ENCODE data around the gene ZNF135. TPM values are rescaled to one million over a fixed set of nuclear protein-coding genes. Genes with fewer than 3 reads are reported as not detected.

The ZNF135 gene
- total and polyA plus RNA-seq, 5 experiments from 2014 or later, result 0.79 to 15.4 (median 4.3) TPM

- ATAC-seq, result no peak
- POLR2A ChIA-PET, result no interaction called here
Measured at GRCh38 chr19:58052256-58052655, 6.8 kb upstream of the ZNF135 start.

GRCh38 chr19:58053480-58054156, 5.5 kb upstream of the ZNF135 start:
- Mint-ChIP-seq H3K36me3 (peaks cover 20 to 41% (median 40%) of the 10 kb centered on the region in 3 donors), H3K27ac (no peak overlapping the region), H3K27me3 (peaks cover 8 to 25% (median 20%) of the 10 kb centered on the region in 5 donors), H3K4me3 (no peak overlapping the region), H3K4me1 (peaks cover under 1 to 5% (median 4%) of the 10 kb centered on the region in 4 donors), H3K9me3 (peaks cover 0 to 88% (median 43%) of the 10 kb centered on the region in 9 donors)
- no peak for ATAC-seq
- POLR2A ChIA-PET, result no interaction called here
- peak in 1 of 10 donors; percentile 48 for DNase-seq

More at GRCh38 chr19:58052256-58052655, 6.8 kb upstream of the ZNF135 start:
- Mint-ChIP-seq H3K27ac (no peak overlapping the region), H3K4me1 (peaks cover 0 to 4% (median 3%) of the 10 kb centered on the region in 4 donors), H3K36me3 (peaks cover 14 to 44% (median 33%) of the 10 kb centered on the region in 3 donors), H3K27me3 (peaks cover 6 to 23% (median 22%) of the 10 kb centered on the region in 5 donors), H3K9me3 (peaks cover 0 to 90% (median 44%) of the 10 kb centered on the region in 9 donors), H3K4me3 (no peak overlapping the region)
- no peak for DNase-seq

GRCh38 chr19:58054901-58055874, 3.9 kb upstream of the ZNF135 start:
- POLR2A ChIA-PET, result no interaction called here
- no peak overlapping the region for H3K27ac Mint-ChIP-seq
- H3K27me3 Mint-ChIP-seq, result peaks cover 5 to 30% (median 17%) of the 10 kb centered on the region in 5 donors
- peak in 1 of 10 donors; percentile 56 for DNase-seq
- H3K4me3 Mint-ChIP-seq, result peak overlapping the region in 6 of 10 donors; percentile 30 to 58 (median 41)
- H3K36me3 Mint-ChIP-seq, result peaks cover 21 to 45% (median 32%) of the 10 kb centered on the region in 3 donors
- H3K9me3 Mint-ChIP-seq, result peaks cover 0 to 88% (median 40%) of the 10 kb centered on the region in 9 donors
- no peak for ATAC-seq
- peaks cover 6 to 12% (median 9%) of the 10 kb centered on the region in 4 donors for H3K4me1 Mint-ChIP-seq

- DNase-seq, result peak in 1 of 10 donors; percentile 30
- peaks cover 22 to 47% (median 25%) of the 10 kb centered on the region in 3 donors for H3K36me3 Mint-ChIP-seq
- H3K27ac Mint-ChIP-seq, result no peak overlapping the region
- POLR2A ChIA-PET, result interaction anchor here (0.8 kb wide), 1 partner anchor 378 kb away, joined by 5 read pairs; no protein-coding TSS in a partner anchor
- H3K4me3 Mint-ChIP-seq, result peak overlapping the region in 3 of 10 donors; percentile 14 to 41 (median 27)
- H3K27me3 Mint-ChIP-seq, result peaks cover 5 to 30% (median 17%) of the 10 kb centered on the region in 5 donors
- peaks cover 6 to 12% (median 9%) of the 10 kb centered on the region in 4 donors for H3K4me1 Mint-ChIP-seq
- H3K9me3 Mint-ChIP-seq, result peaks cover 0 to 89% (median 37%) of the 10 kb centered on the region in 9 donors
- ATAC-seq, result no peak
Measured at GRCh38 chr19:58056261-58056660, 2.8 kb upstream of the ZNF135 start.

- peaks cover 5 to 30% (median 17%) of the 10 kb centered on the region in 5 donors for H3K27me3 Mint-ChIP-seq
- no peak overlapping the region for H3K27ac Mint-ChIP-seq
- peaks cover 6 to 12% (median 8%) of the 10 kb centered on the region in 4 donors for H3K4me1 Mint-ChIP-seq
- peaks cover 20 to 46% (median 25%) of the 10 kb centered on the region in 3 donors for H3K36me3 Mint-ChIP-seq
- ATAC-seq, result no peak
- H3K9me3 Mint-ChIP-seq, result peaks cover 0 to 89% (median 33%) of the 10 kb centered on the region in 9 donors
- DNase-seq, result peak in 1 of 10 donors; percentile 34
- H3K4me3 Mint-ChIP-seq, result peak overlapping the region in 1 of 10 donors; percentile 26
- POLR2A ChIA-PET, result interaction anchor here (0.6 to 0.8 kb wide), 3 partner anchors 136 to 384 kb away, joined by 3 to 5 read pairs (median 5); no protein-coding TSS in a partner anchor
Measured at GRCh38 chr19:58056861-58057260, 2.2 kb upstream of the ZNF135 start.

GRCh38 chr19:58058467-58058866, 615 bp upstream of the ZNF135 start:
- Mint-ChIP-seq H3K4me3 (peak overlapping the region in 8 of 10 donors; percentile 77 to 91 (median 86)), H3K36me3 (peaks cover 26 to 53% (median 26%) of the 10 kb centered on the region in 3 donors), H3K4me1 (peaks cover 6 to 12% (median 8%) of the 10 kb centered on the region in 4 donors), H3K27me3 (peaks cover 5 to 30% (median 17%) of the 10 kb centered on the region in 5 donors), H3K9me3 (peaks cover 0 to 86% (median 34%) of the 10 kb centered on the region in 9 donors), H3K27ac (peak overlapping the region in 5 of 10 donors; percentile 88 to 97 (median 93))
- peak in 1 of 10 donors; percentile 50 for DNase-seq
- ATAC-seq, result no peak
- POLR2A ChIA-PET, result interaction anchor here (0.5 to 2.8 kb wide), 23 partner anchors 9 to 818 kb away, joined by 3 to 25 read pairs (median 5); partner anchors contain the start of genes ZBTB45, ZNF274, ZNF329 and ZNF606

- Mint-ChIP-seq H3K4me1 (peaks cover 6 to 12% (median 8%) of the 10 kb centered on the region in 4 donors), H3K36me3 (peaks cover 32 to 57% (median 33%) of the 10 kb centered on the region in 3 donors), H3K27me3 (peaks cover 2 to 23% (median 15%) of the 10 kb centered on the region in 5 donors), H3K4me3 (peak overlapping the region; percentile 22 to 91 (median 85)), H3K9me3 (peaks cover 0 to 84% (median 35%) of the 10 kb centered on the region in 9 donors), H3K27ac (peak overlapping the region in 3 of 10 donors; percentile 55 to 97 (median 73))
- POLR2A ChIA-PET, result interaction anchor here (0.6 to 2.8 kb wide), 14 partner anchors 8 to 670 kb away, joined by 3 to 25 read pairs (median 8); partner anchors contain the start of genes ZNF274, ZNF548, ZNF606 and ZNF8
- DNase-seq (peak in 1 of 10 donors; percentile 60), ATAC-seq (no peak)
Measured at GRCh38 chr19:58059671-58060078, 593 bp downstream of the ZNF135 start.

GRCh38 chr19:58060231-58060630, 1.1 kb downstream of the ZNF135 start:
- peak overlapping the region; percentile 22 to 91 (median 64) for H3K4me3 Mint-ChIP-seq

GRCh38 chr19:58063712-58064111, 4.6 kb downstream of the ZNF135 start:
- H3K4me1 Mint-ChIP-seq, result peaks cover 4 to 8% (median 4%) of the 10 kb centered on the region in 4 donors
- DNase-seq (peak in 1 of 10 donors; percentile 7), ATAC-seq (no peak)
- peaks cover 29 to 72% (median 51%) of the 10 kb centered on the region in 3 donors for H3K36me3 Mint-ChIP-seq
- POLR2A ChIA-PET, result no interaction called here
- H3K27ac Mint-ChIP-seq, result no peak overlapping the region
- H3K27me3 Mint-ChIP-seq, result peaks cover 0 to 4% (median 0%) of the 10 kb centered on the region in 5 donors
- peaks cover 10 to 87% (median 49%) of the 10 kb centered on the region in 9 donors for H3K9me3 Mint-ChIP-seq
- no peak overlapping the region for H3K4me3 Mint-ChIP-seq

More at GRCh38 chr19:58060231-58060630, 1.1 kb downstream of the ZNF135 start:
- POLR2A ChIA-PET, result interaction anchor here (0.6 to 2.8 kb wide), 13 partner anchors 25 to 671 kb away, joined by 3 to 25 read pairs (median 8); partner anchors contain the start of genes ZNF274, ZNF548, ZNF606 and ZSCAN18
- Mint-ChIP-seq H3K4me1 (peaks cover 5 to 9% (median 7%) of the 10 kb centered on the region in 4 donors), H3K36me3 (peaks cover 31 to 59% (median 32%) of the 10 kb centered on the region in 3 donors), H3K27ac (peak overlapping the region in 4 of 10 donors; percentile 55 to 97 (median 70)), H3K27me3 (peaks cover 1 to 18% (median 11%) of the 10 kb centered on the region in 5 donors), H3K9me3 (peaks cover 0 to 84% (median 35%) of the 10 kb centered on the region in 9 donors)
- no peak for ATAC-seq
- peak in 1 of 10 donors; percentile 32 for DNase-seq

- peaks cover 10 to 94% (median 57%) of the 10 kb centered on the region in 9 donors for H3K9me3 Mint-ChIP-seq
- no peak overlapping the region for H3K27ac Mint-ChIP-seq
- DNase-seq (peak in 1 of 10 donors; percentile 26), ATAC-seq (no peak)
- H3K36me3 Mint-ChIP-seq, result peaks cover 23 to 76% (median 61%) of the 10 kb centered on the region in 3 donors
- H3K27me3 Mint-ChIP-seq, result no peaks in the 10 kb centered on the region
- H3K4me1 Mint-ChIP-seq, result no peaks in the 10 kb centered on the region
- POLR2A ChIA-PET, result interaction anchor here (1.0 kb wide), 1 partner anchor 9 kb away, joined by 5 read pairs; the partner anchor contains the start of gene ZNF135
- no peak overlapping the region for H3K4me3 Mint-ChIP-seq
Measured at GRCh38 chr19:58067240-58067912, 8.3 kb downstream of the ZNF135 start.

- H3K27ac Mint-ChIP-seq, result no peak overlapping the region
- peaks cover 10 to 47% (median 26%) of the 10 kb centered on the region in 3 donors for H3K36me3 Mint-ChIP-seq
- H3K9me3 Mint-ChIP-seq, result peaks cover 5 to 87% (median 42%) of the 10 kb centered on the region in 9 donors
Measured at GRCh38 chr19:58079792-58080191, 20.7 kb downstream of the ZNF135 start.

More at GRCh38 chr19:58079792-58080191, 20.7 kb downstream of the ZNF135 start:
- DNase-seq (no peak), ATAC-seq (no peak)
- peaks cover 0 to 2% (median 0%) of the 10 kb centered on the region in 4 donors for H3K4me1 Mint-ChIP-seq
- POLR2A ChIA-PET, result no interaction called here
- H3K27me3 Mint-ChIP-seq, result no peaks in the 10 kb centered on the region
- no peak overlapping the region for H3K4me3 Mint-ChIP-seq

All from naive thymus-derived CD8-positive, alpha-beta T cell (primary cell).